ENCODE results near the gene CD69.

GRCh38 chr12:9718968-9719367 is 41.7 kb downstream of the CD69 start:
- no peak for TF ChIP-seq CTCF (IDR thresholded peaks at IDR 0.05; ENCODE audit: insufficient read depth, low read depth, low read length)
- TF ChIP-seq EZH2 (IDR thresholded peaks at IDR 0.05; ENCODE audit: insufficient read depth, low read length) = no peak

All from astrocyte (in vitro differentiated cells and primary cell).